DMS153 (cell line): ENCODE results near the gene SOX5.
"Not testable (repeated sequence)": the region's sequence is repeated elsewhere in the genome, so short reads cannot be mapped to it uniquely, and the experiment has no call there.

ENCODE experiments used
- DNase-seq: peaks from one replicate; lab custom pipeline; 2025; lab: John Stamatoyannopoulos, UW

Gene SOX5

DNA sequence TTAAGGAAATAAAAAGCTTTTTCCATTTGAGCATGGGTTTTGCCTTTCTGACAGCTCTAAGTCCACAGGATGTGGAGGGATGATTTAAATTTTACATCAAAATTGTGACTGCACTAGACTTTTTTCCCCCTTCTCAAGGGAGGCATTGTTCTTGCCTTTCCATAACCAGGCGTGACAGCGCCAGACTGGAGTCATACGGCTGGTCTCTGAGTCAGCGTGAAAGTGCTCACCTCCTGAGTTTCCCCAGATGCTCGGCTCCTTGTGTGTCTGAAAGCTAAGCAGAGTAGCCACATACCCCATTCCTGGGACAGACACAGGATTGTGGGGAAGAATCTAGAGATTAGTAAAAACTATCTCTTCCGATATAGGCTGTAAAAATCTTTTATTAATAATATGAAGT, 43.1 kb downstream of the SOX5 start:
- DNase-seq: no peak

DNA sequence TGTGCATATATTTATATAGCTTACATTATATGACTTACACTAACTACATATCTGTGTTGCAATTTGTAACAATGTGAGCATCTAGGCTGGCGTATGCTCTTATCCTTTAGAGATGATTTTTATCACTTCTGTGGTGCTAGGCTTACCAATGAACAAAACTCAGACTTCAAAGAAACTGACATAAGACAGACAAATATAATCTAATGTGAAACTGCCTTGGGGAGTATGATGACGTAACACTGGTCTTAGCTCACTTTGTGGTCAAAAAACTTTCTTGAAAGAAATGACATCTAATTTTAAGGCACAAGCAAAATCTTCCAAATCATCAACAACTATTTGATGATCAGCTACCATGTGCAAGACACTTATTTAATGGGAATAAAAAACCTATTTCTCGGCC, 50.0 kb downstream of the SOX5 start:
- no peak for DNase-seq

DNA sequence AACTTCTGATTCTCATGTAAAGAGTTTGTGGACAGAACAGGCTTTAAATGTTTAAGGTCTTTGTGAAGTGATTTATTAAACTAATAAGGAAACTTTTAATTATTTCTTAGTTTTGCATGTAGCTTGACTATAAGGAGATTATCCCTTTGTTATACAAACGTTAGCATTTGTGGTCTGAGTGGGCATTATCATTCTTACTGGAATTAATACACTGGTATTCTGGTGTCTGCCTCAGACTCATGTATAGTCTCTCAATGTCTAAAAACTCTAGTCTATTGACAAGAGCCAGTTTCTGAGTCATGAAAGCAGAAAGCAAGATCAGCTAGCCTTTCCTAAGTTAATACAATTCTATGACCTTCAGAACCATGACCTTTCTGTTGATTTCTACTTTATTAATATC, 51.3 kb downstream of the SOX5 start:
- DNase-seq: no peak

DNA sequence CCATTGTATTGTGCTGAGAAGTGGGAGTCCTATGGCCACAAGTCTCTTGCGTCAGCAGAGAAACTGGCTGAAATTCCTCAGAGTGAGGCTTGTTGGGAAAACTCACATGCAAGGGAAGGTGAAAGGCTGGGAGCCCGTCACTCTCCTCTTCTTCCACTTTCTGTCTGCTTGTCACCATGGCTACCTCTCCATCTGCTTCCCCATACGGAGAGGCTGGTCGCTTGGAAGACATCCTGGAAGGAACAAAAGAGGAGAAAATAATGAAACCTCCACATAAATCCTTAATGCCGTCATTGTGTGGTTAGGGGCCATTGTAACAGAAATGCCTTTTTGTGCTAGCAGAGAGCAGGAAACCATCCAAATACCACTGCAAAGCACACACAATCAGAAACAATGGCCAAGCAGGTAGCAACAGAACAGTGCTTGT, 53.7 kb downstream of the SOX5 start:
- DNase-seq: peak; percentile 86

DNA sequence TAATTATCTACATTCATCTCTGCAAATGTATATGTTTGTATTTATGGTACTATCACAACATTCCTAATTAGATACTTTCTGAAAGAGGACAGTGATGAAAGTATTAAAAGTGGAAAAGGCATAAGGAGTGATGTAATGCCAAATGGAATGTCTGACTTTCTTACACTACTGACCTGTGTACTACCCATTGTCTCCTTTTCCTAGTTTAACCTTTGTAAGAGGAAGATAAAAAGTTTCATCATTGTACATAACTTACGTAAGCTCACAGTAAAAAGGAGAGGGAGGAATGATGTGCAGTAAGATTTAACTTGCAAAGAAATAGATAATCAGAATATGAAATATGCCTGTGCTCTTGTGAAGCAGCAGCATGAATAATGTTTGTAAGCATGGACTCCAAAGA, 55.9 kb downstream of the SOX5 start:
- DNase-seq: no peak

DNA sequence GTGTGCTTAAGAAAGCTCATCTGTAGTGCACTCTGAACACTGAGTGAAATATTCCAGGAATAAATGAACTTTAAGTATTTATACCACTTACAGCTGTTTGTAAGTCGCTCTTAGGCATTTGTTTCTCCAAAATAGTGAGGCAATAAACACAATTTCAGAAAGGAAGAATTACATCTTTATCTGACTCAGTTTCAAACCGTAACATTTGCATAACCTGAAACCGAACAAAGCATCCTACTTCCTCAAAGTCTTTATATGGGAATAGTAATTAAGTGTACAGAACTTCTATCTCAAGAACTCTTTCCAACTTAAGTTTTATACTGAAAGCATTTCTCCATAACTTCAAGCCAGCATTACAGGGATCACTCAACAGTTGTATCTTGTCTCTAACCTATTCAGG, 58.4 kb downstream of the SOX5 start:
- no peak for DNase-seq

DNA sequence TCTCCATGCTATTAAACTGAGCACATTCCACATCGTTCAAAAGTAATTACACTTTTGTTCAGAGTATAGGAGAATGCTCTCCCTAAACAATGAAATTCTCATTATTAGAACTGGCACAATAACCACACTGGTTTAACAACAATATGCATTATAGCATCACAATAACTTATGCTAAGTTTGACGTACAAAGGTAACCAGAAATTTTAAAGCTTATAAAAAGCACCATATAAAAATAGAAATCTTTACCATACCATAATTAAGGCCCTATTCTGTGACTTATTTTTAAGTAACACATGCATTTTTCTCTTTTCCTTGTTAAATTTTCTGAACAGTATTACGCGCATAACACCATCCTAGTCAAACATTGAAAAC, 60.4 kb downstream of the SOX5 start:
- no peak for DNase-seq

DNA sequence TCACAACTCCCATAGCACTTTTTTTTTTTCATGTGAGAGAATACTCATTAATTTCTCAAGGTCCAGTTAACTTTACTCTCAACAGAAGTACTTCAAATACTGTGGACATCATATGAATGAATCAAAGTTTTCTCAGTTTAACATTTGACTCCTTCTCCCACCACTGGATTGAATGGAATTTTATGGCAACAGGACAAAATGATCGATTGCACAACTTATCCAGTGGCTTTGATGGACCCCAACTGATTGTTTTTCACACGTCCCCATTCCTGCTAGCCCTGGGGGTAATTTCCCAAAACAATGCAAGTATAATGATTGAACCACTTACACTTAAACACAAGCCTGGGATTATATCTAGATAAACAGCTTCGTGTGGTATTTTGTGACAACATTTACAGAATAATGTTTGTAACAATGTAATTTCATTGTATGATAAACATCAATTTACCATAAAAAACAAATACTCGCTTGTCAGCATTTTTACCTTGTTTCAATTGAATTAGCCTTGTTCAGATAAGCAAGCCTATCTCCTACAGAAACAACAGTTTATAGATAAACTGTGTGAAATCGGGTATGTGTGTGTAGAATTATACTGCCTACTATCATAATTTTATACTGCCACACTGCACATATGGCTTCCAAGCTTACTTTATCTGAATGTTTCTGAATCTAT, 60.9 kb downstream of the SOX5 start:
- no peak for DNase-seq

DNA sequence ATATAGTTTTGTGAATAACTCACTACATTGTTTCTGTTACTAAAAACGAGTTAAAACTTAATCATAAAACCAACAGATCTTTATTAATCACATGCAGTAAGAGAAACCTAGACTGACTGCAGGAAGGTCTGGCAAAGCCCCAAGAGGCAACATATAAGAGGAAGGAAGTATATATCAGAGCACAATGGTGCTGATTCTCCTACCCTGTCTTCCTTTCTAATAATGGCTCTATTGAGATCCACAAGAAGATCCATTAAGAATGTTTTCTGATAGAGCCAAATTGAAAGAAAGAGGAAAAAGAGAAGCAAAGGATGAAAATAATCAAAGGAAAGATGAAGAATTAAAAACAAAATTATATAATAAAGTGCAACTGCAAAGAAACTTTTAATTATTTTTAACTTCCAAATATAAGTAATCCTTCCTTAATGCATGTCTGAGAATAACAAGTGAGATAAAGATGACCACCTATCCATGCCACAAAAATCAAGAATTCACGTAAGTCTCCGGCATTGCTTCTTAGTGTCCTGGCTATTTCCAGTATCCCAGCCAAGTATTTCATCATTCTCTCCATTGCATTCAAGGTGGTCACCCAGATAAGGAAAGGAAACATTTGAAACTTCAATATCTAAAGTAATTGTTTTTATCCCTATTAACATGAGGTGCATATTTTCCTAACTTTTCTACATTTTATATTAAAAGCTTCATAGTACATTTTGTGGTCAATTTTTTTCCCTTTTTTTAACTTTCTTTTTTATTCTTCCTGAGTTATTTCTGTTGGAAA, 62.2 kb downstream of the SOX5 start:
- DNase-seq: no peak

DNA sequence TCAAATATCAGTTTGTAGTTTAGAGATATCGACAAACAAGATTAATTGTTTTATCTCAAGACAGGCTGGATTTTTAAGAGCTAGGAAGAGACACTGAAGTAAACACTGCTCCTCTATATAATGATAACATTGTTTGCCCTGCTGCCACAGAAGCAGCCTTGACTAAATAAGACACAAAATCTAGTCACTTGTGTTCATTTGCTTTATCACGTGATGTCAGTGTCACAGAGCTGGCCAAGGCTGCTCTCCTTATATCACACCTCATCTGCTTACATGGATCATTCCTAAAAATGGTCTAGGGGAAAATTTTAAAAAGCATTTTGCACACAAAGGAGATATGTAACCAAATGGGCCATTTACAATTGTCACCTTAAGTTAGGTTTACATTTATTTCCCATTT, 64.1 kb downstream of the SOX5 start:
- DNase-seq: no peak

DNA sequence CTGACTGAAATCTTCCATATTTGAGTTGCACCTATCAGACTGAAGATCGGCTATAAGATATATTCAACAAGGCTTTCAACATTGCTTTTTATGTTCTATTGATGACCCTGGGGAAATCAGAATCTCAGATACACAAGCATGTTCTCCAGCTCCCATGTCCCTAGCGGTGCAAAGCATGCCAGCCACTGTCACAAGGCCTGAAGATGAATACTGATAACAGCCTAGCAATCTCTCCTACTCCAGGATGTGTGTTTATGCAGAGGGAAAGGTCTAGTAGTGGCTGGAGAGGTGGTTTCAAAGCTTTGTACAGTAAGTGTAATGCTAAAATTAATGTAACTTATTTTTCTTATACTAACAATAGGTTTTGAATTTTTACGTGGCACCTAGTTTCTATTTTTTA, 64.6 kb downstream of the SOX5 start:
- DNase-seq: no peak

DNA sequence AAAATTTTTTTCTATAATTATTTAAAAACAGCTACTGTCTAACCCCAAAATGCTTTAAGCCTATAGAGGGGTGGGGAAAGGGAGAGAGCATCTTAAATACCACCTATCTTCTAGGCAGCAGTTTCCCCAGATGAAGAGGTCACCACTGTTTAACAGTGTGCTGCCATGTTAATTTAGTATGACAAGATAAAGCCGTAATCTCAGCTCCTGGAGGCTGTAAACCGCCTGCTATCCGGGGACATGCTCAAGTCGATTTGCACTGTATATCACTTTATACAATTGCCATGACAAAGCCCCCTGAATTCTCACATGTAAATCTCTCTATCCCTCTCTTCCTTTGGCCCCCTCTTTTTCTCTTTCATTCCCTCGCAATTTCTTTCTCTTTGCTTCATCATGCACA, 68.5 kb downstream of the SOX5 start:
- no peak for DNase-seq

DNA sequence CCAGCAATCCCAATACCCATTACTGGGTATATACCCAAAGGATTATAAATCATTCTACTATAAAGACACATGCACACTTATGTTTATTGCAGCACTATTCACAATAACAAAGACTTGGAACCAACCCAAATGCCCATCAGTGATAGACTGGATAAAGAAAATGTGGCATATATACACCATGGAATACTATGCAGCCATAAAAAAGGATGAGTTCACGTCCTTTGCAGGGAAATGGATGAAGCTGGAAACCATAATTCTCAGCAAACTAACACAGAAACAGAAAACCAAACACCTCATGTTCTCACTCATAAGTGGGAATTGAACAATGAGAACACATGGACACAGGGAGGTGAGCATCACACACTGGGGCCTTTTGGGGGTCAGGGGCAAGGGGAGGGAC, 72.9 kb downstream of the SOX5 start:
- not testable (repeated sequence) for DNase-seq

DNA sequence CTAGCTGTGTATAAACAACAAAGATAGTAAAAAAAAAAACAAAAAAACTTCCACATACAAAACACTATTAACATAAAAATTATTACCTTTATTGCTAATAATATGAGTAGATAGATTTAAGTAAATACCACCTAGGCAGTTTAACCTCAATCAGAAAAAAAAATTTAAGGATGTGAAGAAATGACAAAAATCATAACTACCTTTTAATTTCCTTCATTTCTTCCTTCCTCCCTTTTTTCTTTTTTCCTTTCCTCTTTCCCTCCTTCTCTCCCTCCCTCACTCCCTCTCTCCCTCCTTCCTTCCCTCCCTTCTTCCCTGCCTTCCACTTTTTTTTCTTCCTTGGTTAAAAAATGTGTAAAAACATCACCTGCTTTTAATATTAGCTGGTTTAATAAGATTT, 81.7 kb downstream of the SOX5 start:
- DNase-seq: no peak

DNA sequence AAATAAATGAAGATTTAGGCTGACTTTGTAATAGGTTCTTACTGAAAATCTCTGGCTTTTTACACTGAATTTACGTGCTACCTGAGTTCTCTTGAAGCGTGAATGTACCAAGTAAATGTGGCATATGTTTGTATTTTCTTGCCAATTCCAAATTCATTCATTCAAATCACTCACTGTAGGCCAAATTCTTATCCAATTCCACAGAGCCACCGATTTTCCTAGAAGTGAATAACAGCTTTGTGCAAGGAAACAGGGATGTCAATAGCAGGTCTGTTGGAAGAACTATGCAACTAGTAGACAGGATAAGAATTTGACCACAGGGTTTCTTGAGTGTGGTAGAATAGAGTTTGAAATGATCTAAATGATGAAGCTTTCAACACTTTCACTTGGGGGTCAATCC, 86.8 kb downstream of the SOX5 start:
- no peak for DNase-seq

DNA sequence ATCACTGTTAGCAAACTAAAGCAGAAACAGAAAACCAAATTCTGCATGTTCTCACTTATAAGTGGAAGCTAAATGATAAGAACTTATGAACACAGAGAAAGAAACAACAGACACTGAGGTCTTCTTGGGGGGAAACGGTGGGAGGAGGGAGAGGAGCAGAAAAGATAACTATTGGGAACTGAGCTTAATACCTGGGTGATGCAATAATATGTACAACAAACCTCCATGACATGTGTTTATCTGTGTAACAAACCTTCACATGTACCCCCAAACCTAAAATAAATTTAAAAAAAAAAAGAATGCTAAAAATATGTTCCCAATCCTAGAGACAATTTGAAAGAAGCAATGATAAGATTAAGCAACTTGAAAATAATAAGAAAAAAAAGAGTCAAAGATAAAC, 89.5 kb downstream of the SOX5 start:
- DNase-seq: no peak

DNA sequence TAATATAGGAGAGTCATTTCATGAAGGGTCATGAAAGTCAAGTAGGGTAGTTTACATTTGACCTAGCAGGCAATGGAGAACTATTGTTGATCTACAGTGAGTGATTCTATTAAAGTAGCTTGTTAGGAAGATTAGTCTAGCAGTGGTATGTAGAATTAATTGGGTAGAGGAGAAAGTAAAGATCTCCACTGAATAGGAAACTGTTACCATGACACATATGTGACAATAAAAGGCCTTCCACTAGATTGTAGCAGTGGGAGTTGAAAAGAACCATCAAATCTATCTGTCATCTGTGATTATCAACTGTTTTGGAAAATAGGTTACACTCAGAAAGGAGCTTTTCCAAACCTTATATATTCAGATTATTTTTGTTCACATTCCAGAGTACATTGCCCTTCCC, 92.3 kb downstream of the SOX5 start:
- DNase-seq: no peak

DNA sequence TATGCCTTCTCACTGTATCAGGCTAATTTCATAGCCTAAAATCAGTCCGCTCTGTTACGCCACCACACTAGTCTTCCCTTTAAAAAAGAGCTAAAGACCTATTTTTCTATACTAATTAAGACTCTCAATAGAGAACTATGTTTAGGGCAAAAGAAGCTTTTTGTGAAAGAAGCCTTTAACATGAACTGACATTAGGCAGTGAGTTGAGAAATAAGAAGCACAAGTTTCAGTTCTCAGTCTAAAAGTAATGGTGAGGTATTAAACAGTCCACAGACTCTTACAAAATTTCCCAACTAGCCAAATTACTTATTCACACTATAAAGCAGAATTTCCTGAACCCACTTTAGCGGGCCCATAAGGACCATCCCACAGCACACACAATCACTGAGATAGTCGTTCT, 93.7 kb downstream of the SOX5 start:
- no peak for DNase-seq

DNA sequence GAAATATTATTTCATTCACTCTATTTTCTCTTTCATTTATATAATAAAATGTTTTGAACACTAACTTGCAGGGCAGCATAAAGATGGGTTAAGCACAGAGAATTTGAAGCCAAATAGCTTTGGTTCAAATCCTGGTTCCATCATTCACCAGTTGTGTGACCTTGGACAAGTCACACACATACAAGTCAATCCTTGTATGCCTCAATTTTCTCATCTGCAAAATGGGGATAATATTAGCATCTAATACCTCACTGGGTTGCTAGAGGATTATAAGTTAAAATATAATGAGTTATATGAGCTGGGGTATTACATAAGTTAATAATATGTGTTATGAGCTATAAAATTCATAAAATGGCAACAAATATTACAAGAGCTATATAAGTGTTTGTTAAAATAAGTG, 94.9 kb downstream of the SOX5 start:
- no peak for DNase-seq

DNA sequence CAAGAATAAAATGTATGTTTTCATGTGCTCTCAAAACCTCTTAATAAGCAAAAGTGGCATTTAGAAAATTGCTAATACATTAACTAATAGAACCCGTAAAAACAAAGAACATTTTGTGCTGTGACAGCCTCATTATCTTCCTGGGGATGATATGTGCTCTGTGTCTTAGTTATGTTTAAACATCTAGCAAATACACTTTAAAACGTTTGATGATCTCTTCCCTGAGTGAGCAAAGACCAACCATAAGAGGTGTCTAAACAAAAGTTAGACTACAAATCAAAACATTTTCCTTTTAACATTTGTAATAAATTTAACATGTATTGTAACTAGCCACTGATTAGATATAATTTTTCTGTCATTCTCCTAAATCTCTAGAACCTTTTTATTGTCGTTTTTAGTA, 95.8 kb downstream of the SOX5 start:
- DNase-seq: no peak

DNA sequence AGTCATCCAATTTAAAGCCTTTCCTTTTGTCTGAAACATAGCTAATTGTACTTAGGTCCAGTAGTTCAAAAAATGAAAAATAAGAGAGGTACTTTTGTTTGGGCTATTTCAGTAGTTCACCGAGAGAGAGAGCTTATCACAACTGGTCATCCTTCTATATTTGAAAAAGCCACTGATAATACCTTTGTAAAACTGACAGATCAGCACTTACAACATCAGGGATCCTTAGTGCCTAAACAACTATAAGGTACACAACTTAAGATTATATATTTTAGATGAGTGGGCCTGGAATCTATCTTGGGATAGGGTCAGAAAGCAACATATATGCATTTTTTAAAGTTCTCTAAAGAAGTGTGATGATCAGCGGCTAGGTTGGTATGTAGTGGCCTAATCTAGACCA, 97.9 kb downstream of the SOX5 start:
- DNase-seq: no peak

DNA sequence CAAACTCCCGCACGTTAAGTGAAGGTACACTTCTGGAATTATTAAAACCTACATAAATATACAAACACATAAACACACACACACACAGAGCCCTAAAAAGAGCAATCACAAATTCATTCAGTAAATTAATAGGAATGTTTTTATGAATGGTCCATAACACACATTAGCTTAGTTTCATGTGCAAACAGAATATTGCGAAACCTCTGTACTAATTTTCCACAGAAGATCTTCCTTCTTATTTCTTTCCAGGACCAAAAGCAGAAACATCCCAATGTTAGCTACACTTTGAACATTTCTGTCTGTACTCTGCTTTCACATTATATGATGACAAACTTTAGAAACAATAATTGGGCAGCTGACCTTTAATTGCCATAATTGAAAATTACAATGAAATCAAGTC, 101.6 kb downstream of the SOX5 start:
- DNase-seq: no peak

DNA sequence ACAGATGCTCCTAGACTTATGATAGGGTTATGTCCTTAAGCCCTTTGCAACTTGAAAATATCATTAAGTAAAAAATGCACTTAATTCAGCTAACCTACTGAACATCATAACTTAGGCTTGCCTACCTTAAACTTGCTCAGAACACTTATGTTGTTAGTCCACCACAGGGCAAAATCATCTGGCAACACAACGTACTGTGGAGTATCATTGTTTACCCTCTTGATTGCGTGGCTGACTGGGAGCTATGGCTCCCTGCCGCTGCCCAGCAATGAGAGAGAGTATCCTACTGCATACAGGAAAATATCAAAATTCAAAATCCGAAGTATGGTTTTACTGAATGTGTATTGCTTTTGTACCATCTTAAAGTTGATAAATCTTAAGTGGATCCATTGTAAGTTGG, 105.5 kb downstream of the SOX5 start:
- no peak for DNase-seq

DNA sequence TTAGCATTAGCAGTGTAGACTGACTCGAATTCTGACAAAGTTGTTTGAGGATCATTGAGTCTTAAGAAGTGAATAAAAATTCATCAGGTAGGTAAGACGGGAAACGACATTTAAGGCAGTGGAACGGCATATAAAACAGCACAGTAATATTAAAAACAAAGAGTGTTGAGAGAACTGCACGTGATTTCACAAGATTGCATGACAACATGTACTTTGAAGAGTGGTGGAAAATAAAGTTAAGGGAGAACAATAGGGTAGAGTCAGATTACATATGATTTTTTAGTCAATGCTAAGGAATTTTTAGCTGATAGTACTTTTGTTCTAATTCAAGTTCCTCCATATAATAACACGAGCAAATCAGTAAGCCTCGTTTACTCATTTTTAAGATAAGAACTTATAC, 115.4 kb downstream of the SOX5 start:
- DNase-seq: no peak
